ENCODE results near the gene TMEM243.
"Not testable (repeated sequence)": the region's sequence is repeated elsewhere in the genome, so short reads cannot be mapped to it uniquely, and the experiment has no call there.

The TMEM243 gene, protein sequence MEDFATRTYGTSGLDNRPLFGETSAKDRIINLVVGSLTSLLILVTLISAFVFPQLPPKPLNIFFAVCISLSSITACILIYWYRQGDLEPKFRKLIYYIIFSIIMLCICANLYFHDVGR

DNA sequence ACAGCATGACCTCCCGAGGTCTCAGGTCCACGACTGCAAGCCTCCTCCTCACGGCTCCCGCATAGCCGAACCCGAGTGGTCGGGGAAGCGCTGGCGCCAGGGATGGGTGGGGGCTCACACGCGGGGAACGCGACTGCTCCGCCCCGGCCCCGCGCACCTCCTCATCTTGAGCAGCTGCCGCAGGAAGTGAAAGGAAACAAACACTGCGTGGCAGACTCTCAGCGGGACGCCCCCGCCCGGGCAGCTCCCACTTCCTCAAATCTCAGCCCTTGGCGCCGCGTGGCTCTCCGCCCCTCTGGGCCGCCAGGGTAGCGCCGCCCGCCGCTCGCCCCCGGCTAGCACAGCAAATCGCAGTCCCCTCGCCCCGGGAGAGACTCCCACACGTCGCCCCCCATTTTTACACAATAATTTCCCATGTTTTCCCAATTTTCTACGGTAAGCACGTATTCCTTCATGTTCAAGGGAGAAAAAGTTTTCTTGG is at the start of gene TMEM243:
Gene TMEM243 (minus strand): TSS at position 188 of the 481 bp plus-strand sequence. CDS start 229 bp downstream, outside the sequence.
- peak; percentile 53 to 58 for DNase-seq (ENCODE audit: low read depth in 2 of 2)

DNA sequence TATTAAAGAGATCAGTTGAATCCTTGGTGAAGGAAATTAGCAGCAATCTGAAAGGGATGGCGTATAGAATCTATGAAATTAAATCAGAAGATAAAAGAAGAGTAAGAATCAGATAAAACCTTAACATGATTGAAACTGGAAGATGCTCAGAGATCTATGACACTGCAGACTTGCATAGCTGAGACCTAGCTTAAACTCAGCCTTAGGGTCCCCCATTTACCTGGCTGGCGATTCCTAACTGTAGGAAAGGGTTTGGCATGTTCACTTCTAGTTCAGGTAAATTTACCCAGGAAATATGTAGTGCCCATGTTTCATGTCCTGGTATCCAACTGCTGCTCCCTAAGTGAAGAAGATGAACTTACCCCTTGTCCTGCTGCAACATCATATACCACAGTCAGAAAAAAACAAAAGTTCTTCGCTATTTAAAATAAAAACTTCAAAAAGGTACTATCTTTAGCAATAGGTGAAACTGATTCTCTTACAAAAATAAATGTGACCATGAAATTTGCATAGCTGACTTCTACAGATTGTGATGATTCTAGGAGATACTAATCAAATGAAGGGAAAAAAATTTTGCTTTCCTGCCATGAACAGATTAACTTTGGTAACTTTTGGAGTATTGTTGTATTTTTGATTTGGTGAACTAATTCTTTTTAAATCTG is 47.8 kb upstream of the TMEM243 start:
- no peak for DNase-seq (ENCODE audit: low read depth in 2 of 2)

DNA sequence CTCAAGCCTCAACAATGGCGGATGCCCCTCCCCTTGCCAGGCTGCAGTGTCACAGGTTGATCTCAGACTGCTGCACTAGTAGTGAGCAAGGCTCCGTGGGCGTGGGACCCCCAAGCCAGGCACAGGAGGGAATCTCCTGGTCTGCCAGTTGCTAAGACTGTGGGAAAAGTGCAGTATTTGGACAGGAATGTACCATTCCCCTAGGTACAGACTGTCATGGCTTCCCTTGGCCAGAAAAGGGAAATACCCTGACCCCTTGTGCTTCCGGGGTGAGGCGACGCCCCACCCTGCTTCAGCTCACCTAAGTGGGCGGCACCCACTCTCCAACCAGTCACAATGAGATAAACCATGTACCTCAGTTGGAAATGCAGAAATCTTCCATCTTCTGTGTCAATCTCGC is 44.0 kb upstream of the TMEM243 start:
- no peak for DNase-seq (ENCODE audit: low read depth in 2 of 2)

DNA sequence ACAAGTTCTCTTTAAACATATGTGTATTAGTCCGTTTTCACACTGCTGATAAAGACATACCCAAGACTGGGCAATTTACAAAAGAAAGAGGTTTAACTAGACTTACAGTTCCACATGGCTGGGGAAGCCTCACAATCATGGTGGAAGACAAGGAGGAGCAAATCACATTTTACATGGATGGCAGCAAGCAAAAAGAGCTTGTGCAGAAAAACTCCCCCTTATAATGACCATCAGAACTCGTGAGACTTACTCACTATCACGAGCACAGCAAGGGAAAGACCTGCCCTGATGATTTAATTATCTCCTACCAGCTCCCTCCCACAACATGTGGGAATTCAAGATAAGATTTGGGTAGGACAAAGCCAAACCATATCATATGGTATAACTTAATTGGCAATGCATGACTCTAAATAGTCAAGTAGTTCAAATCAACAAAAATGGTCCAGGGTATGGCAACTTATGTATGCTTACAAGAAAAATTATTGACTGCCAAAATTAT is 34.1 kb upstream of the TMEM243 start:
- DNase-seq (ENCODE audit: low read depth in 2 of 2): no peak

DNA sequence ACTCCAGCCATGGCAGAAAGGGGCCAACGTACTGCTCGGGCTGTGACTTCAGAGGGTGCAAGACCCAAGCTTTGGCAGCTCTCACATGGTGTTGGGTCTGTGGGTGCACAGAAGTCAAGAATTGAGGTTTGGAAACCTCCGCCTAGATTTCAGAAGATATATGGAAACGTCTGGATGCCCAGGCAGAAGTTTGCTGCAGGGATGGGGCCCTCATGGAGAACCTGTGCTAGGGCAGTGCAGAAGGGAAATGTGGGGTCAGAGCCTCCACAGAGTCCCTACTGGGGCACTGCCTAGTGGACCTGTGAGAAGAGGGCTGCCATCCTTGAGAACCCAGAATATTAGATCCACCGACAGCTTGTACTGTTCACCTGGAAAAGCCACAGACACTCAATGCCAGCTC is 26.1 kb upstream of the TMEM243 start:
- not testable (repeated sequence) for DNase-seq (ENCODE audit: low read depth in 2 of 2)

DNA sequence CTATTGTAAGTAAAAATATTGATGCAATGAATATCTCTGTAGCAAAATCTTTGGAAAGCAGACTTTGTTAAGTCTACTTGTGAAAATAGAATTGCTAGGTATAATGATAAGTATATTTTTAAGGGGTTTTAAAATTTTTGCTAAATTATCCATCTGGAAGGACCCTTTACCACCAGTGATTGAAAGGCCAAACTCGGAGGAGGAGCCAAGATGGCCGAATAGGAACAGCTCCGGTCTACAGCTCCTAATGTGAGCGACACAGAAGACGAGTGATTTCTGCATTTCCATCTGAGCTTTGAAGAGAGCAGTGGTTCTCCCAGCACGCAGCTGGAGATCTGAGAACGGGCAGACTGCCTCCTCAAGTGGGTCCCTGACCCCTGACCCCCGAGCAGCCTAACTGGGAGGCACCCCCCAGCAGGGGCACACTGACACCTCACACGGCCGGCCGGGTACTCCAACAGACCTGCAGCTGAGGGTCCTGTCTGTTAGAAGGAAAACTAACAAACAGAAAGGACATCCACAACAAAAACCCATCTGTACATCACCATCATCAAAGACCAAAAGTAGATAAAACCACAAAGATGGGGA is 19.0 kb upstream of the TMEM243 start:
- DNase-seq (ENCODE audit: low read depth in 2 of 2): not testable (repeated sequence)

DNA sequence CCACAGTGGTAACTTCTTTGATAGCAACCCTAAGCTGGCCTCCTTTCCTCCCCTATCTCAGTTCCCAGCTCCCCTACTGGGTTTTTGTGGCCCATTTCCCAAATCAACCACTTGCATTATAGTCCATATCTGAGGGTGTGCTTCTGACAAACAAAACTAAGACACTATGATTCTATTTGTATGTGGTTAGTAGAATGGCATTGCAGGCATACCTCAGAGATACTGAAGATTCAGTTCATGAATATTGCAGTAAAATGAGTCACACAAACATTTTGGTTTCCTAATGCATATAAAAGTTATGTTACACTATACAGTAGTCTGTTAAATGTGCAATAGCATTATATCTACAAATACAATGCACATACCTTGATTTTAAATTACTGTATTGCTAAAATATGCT is 15.4 kb upstream of the TMEM243 start:
- no peak for DNase-seq (ENCODE audit: low read depth in 2 of 2)

DNA sequence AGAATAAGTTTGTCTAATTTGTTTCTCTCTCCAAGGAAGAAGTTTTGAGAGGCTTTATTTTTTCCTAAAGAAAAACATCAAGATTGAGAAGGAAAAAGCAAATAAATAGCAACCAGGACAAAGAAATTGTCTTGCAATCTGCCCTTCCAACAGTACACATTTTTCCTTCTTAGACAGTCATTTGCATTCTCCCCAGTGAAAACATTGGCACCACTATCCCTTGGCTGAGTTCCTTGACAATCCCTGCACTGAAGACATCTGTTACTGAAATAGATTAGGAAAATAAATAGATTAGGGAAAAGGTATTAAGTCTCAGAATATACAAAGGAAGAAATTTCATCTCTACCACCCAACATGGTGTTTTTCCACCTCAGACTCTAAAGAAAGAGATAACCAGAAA is 12.2 kb upstream of the TMEM243 start:
- no peak for DNase-seq (ENCODE audit: low read depth in 2 of 2)

DNA sequence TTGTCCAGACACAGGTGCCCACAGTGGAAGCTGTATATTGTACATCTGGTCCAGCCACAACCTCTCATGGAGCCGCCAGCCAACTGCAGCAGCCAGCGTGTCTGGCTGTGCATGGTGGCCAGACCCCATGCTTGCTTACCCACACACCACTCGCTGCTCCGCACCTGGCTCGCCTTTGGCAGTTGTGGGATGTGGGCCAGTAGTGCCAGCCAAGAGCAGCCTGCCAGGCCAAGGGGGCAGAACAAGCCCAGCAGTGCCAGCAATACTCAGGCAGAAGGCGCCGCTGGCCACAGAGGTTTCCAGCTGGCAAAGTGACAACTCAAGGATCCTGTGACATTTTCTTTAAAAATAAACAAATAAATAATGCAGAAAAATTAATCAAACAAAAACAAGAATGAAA is 11.7 kb upstream of the TMEM243 start:
- DNase-seq (ENCODE audit: low read depth in 2 of 2): no peak

DNA sequence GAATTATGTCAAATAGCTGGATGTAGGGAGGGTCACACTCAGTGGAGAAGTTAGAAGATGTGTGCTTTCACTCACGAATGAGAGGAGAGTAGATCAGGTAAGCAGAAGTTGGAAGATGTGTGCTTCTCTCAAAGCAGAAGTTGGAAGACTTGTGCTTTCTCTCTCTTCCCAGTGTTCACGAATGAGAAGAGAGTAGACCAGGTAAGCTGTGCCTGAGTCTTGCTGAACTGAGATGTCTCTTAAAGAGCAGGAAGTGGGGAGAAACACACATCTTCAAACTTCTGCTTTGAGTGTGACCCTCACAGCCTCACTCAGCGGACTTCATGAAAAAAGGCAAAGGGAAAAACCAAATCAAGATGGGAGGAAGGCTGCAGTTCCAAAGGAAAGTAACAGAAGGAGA is 7.0 kb upstream of the TMEM243 start:
- DNase-seq (ENCODE audit: low read depth in 2 of 2): no peak

DNA sequence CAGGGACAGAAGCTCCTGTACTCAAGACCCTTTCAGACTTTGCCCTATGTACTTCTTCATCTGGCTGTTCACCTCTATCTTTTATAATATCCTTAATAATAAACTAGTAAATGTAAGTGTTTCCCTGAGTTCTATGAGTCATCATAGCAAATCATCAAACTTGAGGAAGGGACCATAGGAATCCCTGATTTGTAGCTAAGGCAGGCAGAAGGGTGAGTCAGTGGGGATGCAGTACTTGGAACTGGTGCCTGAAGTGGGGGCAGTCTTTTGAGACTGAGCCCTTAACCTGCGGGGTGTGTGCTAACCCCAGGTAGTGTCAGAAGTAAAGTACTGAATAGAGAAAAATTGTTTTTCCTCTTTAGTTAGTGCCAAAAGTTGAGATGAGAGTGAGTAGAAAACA is 6.2 kb upstream of the TMEM243 start:
- DNase-seq (ENCODE audit: low read depth in 2 of 2): no peak

DNA sequence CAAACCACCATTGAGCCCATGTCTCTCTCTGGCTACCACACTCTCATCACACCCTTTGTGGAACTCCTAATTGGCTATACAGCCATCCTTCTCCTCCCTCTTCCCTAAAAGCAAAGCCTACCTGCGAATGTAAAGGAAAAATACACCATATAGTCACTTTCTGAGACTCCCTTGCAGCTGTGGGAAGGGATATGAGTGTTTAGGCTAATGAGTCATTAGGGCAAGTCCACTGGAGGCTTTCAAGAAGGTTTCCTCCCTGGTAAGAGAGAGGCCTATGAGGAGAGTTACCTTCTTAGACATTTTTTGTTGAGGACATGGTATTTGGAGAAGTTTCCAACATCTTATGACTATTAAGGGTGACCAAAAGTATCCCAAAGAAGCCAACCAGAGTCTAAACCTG is 4.1 kb upstream of the TMEM243 start:
- no peak for DNase-seq (ENCODE audit: low read depth in 2 of 2)

DNA sequence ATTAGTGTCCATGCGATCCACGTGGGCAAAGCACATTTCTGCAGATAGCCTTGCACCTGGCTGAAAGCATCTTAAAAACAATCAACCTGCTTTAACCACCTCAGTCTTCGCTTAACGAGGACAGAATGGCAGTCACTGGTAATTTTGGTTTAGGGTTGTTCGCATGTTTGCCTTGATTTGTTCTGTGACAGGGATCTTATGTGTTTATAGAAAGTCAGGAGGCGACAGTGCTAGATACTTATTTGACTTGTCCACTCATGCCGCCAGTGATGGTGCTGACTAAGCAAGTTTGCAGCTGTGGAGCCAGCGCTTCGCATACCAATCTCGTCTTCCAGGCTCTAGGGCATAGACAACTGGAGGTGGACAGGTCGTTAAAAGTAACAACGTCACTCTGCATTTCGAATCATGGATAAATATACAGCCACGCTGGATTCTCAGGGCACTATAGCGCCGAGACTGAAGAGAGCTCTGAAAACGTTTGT is 1.2 kb upstream of the TMEM243 start:
- no peak for DNase-seq (ENCODE audit: low read depth in 2 of 2)

DNA sequence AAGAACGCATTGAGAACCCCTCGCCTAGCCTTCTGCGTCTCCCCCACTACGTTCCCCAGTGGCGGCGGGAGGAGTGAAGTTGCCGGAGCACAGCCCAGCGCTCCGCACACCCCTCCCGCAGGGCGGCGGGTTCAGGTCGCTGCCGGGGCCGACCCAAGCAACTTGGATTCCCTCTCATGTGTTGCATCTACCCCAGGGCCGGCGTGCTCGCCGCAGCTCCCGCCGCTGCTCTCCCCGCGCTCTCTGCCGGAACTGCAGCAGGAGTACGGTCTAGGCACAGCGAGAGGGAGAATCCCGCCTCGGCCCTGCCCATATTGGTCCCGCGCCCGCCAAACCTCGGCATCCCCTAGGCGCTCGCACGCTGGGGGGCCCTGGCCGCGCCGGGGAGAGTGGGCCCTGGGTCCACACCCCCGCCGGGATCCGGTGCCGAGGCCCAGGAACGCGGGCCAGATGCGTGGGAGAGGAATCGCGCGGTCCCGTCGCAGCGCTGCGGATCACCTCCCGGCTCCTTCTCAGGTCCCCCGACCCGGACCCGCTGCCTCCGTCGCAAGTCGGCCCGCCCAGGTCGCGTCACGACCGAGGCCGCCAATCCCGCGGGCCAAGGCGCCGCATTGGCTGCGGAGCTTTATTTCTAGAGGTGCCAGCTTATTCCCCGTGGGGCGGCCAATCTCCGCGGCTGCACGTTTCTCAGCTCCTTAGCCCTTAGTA is 648 bp upstream of the TMEM243 start:
- DNase-seq (ENCODE audit: low read depth in 2 of 2): peak; percentile 51 to 62

DNA sequence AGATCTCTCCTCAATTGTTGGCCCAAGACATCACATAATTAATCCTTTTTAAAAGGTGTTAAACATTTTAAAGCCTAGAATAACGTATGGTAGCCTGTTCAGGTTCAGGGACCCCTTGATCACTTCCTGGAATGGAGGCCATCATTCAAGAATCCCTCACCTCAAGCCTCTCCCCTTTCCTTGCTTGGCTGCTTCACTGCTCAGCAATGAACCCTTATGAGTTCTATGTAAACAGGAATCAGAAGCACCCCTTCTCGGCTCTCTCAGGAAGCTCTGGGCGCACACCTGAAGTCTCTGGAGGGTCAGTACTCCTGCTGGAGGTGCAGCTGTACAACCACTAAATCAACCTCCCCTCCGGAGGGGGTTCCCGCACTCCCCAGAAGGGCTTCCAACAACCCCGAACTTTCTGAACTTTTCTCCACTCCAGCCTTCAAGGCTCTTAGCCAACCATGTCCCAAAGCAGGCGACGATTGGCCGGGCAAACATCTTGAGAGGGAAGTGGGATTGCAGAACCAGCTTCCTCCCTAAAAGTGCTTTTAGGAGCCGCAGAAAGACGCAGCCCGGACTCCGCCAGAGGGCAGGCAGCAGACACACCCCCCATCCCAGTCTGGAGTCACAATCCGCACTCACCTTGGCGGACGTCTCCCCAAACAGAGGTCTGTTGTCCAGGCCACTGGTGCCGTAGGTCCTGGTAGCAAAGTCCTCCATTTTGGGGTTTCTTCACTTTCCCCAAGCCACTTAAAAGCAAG is 562 bp downstream of the TMEM243 start:
- DNase-seq (ENCODE audit: low read depth in 2 of 2): no peak

DNA sequence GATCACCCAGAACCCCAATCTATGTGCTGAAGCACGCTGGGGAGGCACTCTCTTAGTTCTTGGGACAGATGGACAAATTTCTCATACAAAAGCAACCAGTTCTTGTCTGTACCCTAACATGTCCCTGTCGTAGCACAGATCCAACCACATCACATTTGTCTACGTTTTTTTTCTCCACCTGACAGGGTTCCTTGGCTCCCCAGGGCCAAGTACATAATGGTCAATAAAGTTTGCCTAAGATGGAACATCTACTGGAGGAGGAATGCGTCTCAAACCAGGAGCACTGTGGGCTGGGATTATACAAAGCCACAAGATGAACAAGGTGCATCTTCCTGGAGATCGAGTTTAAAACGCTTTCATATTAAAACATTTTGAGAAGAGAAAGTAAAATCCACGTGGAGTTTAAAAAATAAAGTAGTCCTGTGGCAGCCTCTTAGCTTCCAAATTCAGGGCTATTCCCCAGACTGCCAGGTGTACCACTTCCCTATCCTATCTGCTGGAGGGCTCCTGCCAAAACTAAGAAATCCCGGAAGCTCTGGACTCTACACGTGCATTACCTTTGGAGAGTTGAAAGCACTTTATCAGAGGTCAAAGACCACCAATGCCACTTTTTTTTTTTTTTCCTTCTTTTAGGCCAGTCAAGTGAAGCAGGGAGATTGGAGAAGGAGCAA is 1.4 kb downstream of the TMEM243 start:
- DNase-seq (ENCODE audit: low read depth in 2 of 2): no peak

DNA sequence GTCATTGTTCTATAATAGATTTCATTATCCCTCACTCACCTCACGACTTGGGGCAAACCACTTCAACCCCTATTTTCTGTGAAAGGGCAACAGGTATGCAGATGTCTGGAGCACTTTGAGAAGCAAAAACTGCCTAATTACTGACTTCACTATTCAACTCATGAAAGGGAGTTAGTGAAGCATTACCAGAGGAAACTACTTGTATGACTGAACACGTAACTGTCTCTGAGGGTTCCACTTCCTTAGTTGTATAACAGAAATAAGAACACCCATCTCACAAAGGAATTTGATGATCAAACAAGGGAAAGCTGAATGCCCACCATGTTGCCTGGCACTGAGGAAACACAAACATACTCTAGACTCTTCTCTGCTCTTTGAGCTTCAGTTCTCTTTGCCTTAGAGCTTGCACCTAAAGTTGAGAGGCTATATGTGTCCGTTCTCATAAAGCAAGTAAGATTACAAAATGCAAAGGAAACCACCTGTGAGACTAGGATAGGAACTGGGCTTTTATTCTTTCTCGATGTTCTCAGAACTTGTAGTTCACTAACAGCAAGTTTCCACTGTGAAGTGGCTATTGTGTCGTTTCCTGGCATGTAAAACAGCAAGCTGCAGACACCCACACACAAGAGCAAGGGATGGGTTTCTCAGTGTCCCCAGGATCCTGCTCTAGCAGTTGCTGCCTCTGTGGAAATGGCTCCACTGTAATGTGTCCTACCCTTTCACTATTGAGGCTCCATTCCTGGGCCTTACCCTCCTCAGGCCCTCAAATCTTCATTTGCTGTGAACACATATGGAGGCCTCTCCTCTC is 2.6 kb downstream of the TMEM243 start:
- DNase-seq (ENCODE audit: low read depth in 2 of 2): no peak

DNA sequence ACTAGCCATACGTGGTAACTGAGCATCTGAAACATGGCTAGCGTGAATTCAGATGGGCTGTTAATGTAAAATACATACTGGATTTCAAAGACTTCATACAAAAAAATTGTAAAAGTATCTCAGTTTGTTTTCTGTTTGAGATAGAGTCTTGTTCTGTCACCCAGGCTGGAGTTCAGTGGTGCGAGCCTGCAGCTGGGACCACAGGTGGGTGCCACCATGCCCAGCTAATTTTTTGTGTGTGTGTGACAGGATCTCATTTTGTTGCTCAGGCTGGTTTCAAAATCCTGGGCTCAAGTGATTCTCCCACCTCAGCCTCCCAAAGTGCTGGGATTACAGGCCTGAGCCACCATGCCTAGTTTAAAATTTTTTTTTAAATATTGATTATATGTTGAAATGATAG is 4.5 kb downstream of the TMEM243 start:
- no peak for DNase-seq (ENCODE audit: low read depth in 2 of 2)

DNA sequence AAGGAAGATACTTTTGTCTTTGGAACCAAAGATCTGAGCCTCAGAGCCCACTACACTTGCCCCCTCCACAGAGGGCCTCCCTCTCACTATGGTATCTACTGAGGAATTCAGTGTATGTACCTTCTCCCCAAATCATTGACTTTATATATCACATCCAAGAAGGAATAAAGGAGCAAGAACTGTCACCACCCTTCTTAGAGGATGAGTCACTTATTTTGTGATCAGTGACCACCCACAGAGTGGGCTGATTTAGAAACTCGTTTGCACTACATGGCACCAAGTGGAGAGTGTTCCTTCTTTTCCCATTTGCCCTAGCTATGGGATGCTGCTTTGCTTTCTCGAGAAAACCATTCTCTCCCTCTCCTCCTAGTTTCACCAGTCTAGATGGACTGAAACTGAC is 5.7 kb downstream of the TMEM243 start:
- DNase-seq (ENCODE audit: low read depth in 2 of 2): no peak

DNA sequence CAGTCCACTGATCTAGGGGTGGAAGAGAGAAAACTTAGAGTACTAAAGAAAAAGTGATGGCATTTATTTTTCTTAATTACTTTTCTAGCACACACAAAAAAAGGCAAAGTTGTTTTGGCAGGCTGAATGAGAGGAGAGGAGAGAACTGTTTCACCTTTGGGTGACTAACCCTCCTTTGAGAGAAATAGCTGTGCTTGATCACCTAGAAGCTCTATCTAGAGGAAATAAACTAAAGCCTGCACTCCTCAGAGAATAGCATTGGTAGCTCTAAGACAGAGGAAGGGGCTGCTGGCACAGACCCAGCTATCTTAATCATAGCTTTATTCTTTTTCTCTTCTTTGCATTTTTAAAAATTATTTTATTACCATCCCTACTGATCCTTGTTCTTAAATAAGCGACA is 6.3 kb downstream of the TMEM243 start:
- no peak for DNase-seq (ENCODE audit: low read depth in 2 of 2)

All from stimulated activated CD4-positive, alpha-beta T cell treated with anti-CD3 and anti-CD28 coated beads, Interleukin-1b, Interleukin-23, amount 100 ng/mL, for 1 hour (primary cell).